Right lobe of liver (tissue), 6 donors: ENCODE results near the gene CYP2J2. TPM values are rescaled to one million over a fixed set of nuclear protein-coding genes. Genes with fewer than 3 reads are reported as not detected.

Experiments
- ATAC-seq, 4 donors: fragments of 200-7000 bp; cut with Tn5 transposase; one replicate each; pipeline ENCODE4 v1.9.1; 2020; ENCODE audit warnings: mild to moderate bottlenecking in 4 of 4, moderate library complexity in 4 of 4
- DNase-seq, 3 donors: peaks; one replicate each; pipeline ENCODE4 v3.0.0-alpha.2; 2020
- H3K27ac ChIP-seq, 3 donors: fragments of 200-600 bp; one replicate each; pipeline ENCODE4 v1.8.0; 2022
- H3K27me3 ChIP-seq, 2 donors: fragments of 200-600 bp; one replicate each; pipeline ENCODE4 v1.8.0; 2022
- H3K36me3 ChIP-seq, 4 donors: fragments of 200-600 bp; sonication (generic) in 1 of 4; one replicate each; pipeline versions ENCODE4 v1.5.1 to v1.8.0; 2017 to 2022; ENCODE audit warnings: control low read depth in 1 of 4
- H3K4me1 ChIP-seq, 4 donors: fragments of 200-600 bp; sonication (generic) in 1 of 4; one replicate each; pipeline versions ENCODE4 v1.5.1 to v1.8.0; 2017 to 2022; ENCODE audit warnings: control low read depth in 1 of 4
- H3K4me3 ChIP-seq, 3 donors: fragments of 200-600 bp; one replicate each; pipeline ENCODE4 v1.8.0; 2022
- H3K9me3 ChIP-seq, 4 donors: fragments of 200-600 bp; sonication (generic) in 1 of 4; one replicate each; pipeline versions ENCODE4 v1.5.1 to v1.8.0; 2017 to 2022; ENCODE audit warnings: control low read depth in 1 of 4
- POLR2A ChIP-seq: fragments of 450-650 bp; IDR thresholded peaks from one replicate; pipeline ENCODE4 v1.6.1; 2017; ENCODE audit warnings: antibody characterized with exemption, mild to moderate bottlenecking
- WGBS: methylation state at CpG from one replicate; pipeline ENCODE4 v1.1.6; 2018; ENCODE audit warnings: low coverage, low lambda C conversion rate; ENCODE audit not compliant: insufficient coverage; ENCODE audit errors: missing lambda C conversion rate; 5-methylcytosine and 5-hydroxymethylcytosine counted together
- intact Hi-C, 2 donors: fragments of 100-400 bp; cut with DNase I; formaldehyde crosslinking; loops; one replicate each; pipeline versions ENCODE4 v1.11.2 to v1.14.1; 2022
- total RNA-seq, 6 experiments: library from RNA; depleted of rRNA in 2 of 6; stranded (reverse); fragments of >200 nt in 2 of 6; fragmentation: NEBNext Ultra II Directional in 3 of 6; extraction: Animal tissue kit (Norgen Biotek cat#: 25700) in 3 of 6; gene quantifications; one replicate each; pipeline versions ENCODE4 v1.1.0 to v1.2.4, GENCODE V29; 2016 to 2023
- TF ChIP-seq, protein P1 (sequence below), 4 donors: fragments of 200-600 bp in 3 of 4; fragments of 450-650 bp in 1 of 4; IDR thresholded peaks; one replicate each; pipeline versions ENCODE4 v1.5.1 to v1.8.0; 2016 to 2022; ENCODE audit warnings: antibody characterized with exemption in 4 of 4, mild to moderate bottlenecking in 2 of 4
- donor health status: DM: no; HTN: yes; CAD: no.
- donor health status: DM: no; HTN: no; CAD: no.
- donor health status: DM: no; HTN: no; CAD: no.
- donor health status: DM: no; HTN: yes; CAD: no.
- donor health status: DM: no; HTN: yes; CAD: no.

The CYP2J2 gene
- total RNA-seq, 6 experiments from 2014 or later: 38.8 to 125 (median 76.5) TPM

DNA sequence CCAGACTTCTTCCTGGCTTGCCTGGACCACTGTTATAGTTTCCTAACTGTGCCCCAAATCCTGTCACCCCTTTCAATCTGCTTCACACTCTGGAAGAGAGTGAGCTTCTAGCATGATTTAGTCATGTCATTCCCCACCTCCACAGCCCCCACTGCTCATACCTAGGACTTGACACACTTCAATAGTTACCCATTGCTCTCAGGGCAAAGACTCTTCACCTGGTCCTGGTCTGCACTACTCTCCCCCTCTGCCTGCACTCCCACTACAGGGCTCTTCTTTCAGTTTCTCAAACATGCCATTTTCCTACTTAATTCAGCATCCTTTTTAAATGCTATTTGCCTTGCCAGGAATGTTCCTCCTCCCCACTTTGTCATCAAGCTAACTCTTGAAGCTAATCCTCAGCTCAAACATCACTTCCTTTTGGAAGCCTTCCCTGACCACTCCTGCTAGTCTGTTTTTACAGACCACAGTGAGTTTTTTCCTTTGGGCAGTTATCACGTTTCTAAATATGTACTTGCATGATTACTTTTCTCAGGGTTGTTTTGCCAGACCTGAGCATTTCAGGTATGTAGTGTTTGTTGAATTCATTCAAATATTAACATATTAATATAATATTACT, 24.7 kb downstream of the CYP2J2 start:
- ATAC-seq: no peak
- H3K27ac ChIP-seq: no peak overlapping the region
- WGBS: 13% methylated on average over 1 of the region's 1 CpG
- H3K4me1 ChIP-seq: peaks cover 0 to 12% (median 1%) of the 10 kb centered on the region in 4 donors
- intact Hi-C loops: no loop called here
- no peak for DNase-seq
- H3K4me3 ChIP-seq: no peak overlapping the region
- H3K27me3 ChIP-seq: no peaks in the 10 kb centered on the region
- no peak for TF ChIP-seq POLR2A
- TF ChIP-seq, protein P1, sequence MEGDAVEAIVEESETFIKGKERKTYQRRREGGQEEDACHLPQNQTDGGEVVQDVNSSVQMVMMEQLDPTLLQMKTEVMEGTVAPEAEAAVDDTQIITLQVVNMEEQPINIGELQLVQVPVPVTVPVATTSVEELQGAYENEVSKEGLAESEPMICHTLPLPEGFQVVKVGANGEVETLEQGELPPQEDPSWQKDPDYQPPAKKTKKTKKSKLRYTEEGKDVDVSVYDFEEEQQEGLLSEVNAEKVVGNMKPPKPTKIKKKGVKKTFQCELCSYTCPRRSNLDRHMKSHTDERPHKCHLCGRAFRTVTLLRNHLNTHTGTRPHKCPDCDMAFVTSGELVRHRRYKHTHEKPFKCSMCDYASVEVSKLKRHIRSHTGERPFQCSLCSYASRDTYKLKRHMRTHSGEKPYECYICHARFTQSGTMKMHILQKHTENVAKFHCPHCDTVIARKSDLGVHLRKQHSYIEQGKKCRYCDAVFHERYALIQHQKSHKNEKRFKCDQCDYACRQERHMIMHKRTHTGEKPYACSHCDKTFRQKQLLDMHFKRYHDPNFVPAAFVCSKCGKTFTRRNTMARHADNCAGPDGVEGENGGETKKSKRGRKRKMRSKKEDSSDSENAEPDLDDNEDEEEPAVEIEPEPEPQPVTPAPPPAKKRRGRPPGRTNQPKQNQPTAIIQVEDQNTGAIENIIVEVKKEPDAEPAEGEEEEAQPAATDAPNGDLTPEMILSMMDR (IDR thresholded peaks at IDR 0.05): no peak
- H3K36me3 ChIP-seq: peaks cover 0 to 16% (median under 1%) of the 10 kb centered on the region in 4 donors
- H3K9me3 ChIP-seq: no peaks in the 10 kb centered on the region

DNA sequence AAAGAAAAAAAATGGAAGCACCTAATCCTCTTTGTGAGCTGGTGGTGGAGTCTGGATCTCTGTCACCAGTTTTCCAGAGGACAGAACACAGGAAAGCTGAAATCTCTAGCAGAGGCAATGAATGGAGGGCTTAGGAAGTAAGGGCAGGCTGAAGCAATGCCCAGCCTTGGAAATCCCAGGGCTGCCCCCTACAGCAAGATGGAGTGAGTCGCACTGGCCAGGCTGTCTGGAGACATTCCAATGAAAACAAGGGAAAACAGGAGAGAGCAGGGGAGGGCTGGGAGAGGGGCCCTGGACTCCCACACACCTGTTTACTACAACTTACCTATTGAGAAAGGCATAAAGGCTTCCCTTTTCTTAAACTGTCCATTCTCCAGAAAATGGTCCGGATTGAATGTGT, 25.9 kb downstream of the CYP2J2 start:
- Histone ChIP-seq H3K27me3 (no peaks in the 10 kb centered on the region), H3K4me3 (no peak overlapping the region), H3K27ac (no peak overlapping the region), H3K9me3 (no peaks in the 10 kb centered on the region), H3K4me1 (peaks cover 0 to 12% (median 1%) of the 10 kb centered on the region in 4 donors), H3K36me3 (peaks cover 0 to 8% (median under 1%) of the 10 kb centered on the region in 4 donors)
- DNase-seq: no peak
- ATAC-seq: peak in 3 of 4 donors; percentile 28 to 55 (median 38)
- 100% methylated on average over 1 of the region's 2 CpGs for WGBS
- intact Hi-C loops: no loop called here
- TF ChIP-seq, protein P1 (IDR thresholded peaks at IDR 0.05): peak in 1 of 4 donors; percentile 27
- no peak for TF ChIP-seq POLR2A

DNA sequence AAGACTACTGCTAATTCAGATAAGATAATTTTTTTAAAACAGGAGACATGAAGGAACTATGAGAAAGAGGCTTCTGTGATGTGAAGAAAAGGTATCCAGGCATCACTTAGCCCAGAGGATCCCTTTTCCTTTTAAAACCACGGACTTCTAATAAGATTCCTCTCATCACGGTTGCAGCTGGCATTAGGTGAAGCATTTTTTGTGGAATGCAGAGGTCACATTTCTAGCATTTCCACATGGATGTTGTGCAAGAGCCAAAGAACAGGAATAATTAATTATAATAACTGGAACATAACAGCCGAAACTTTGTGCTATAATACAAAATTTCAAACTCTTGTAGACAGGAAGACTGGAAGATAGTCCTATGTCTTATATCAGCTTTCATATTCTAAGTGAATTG, 27.6 kb downstream of the CYP2J2 start:
- no peak for ATAC-seq
- no peak for TF ChIP-seq POLR2A
- TF ChIP-seq, protein P1 (IDR thresholded peaks at IDR 0.05): no peak

DNA sequence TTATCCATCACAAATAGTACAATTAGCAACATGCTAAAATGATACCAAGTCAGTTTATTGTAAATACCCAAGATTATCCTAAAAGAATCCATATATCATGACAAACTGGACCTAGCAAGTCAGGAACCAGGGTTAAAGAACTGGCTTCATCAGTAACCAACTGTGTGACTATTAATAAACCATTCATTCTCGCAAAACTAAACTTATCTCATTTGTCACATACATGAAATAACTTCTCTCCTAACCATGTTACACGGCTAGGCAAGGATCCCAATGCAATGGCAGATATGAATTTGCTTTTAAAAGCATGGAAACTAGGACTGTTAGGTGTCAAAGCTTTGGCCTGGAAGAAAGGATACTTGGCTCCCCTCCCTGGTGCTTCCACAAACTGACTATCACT, 29.4 kb downstream of the CYP2J2 start:
- Histone ChIP-seq H3K4me1 (peaks cover 0 to 17% (median 2%) of the 10 kb centered on the region in 4 donors), H3K4me3 (no peak overlapping the region), H3K9me3 (no peaks in the 10 kb centered on the region), H3K36me3 (peaks cover 0 to 8% (median under 1%) of the 10 kb centered on the region in 4 donors), H3K27ac (no peak overlapping the region), H3K27me3 (no peaks in the 10 kb centered on the region)
- TF ChIP-seq POLR2A: no peak
- TF ChIP-seq, protein P1 (IDR thresholded peaks at IDR 0.05): no peak
- DNase-seq (no peak), ATAC-seq (no peak)
- WGBS: 69% methylated on average over 2 of the region's 2 CpGs
- intact Hi-C loops: no loop called here

More for the DNA sequence above, 27.6 kb downstream of the CYP2J2 start:
- Histone ChIP-seq H3K27me3 (no peaks in the 10 kb centered on the region), H3K9me3 (no peaks in the 10 kb centered on the region), H3K4me1 (peaks cover 0 to 12% (median 1%) of the 10 kb centered on the region in 4 donors), H3K27ac (no peak overlapping the region), H3K36me3 (peaks cover 0 to 8% (median under 1%) of the 10 kb centered on the region in 4 donors), H3K4me3 (no peak overlapping the region)
- intact Hi-C loops: no loop called here
- DNase-seq: no peak
- WGBS: 17% methylated on average over 3 of the region's 3 CpGs
